GM12892 (cell line): ENCODE results near the gene TPT1.

Experiments used
- POLR2A ChIP-seq: IDR thresholded peaks from 2 replicates; pipeline ENCODE4 v1.6.1; 2011; ENCODE audit warnings: low read depth, low read length, control low read depth
- POLR2AphosphoS5 ChIP-seq: IDR thresholded peaks from 2 replicates; pipeline ENCODE4 v1.6.1; 2011; ENCODE audit warnings: low read depth, low read length, control low read depth

DNA sequence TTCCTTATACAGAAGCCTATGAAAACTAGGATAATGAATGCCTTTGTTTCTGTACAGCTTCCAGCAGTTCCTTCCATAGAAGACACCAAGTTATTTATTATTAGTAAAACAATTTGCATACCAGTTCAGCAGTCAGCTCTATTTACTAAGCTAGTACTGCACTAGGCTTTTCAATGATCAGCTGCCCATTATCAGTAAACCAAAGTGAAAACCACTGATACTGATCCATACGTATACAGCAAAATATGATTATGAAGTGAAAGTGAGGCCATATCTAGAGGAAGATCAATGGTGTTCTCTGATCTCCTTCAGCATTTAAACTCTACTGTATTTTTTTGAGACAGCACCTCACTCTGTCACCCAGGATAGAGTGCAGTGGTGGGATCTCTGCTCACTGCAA is 3.2 kb downstream of the TPT1 start:
- TF ChIP-seq POLR2AphosphoS5 (no peak), POLR2A (no peak)
